OCI-LY3 (cell line): Measurements from ENCODE around the gene CENPE.

Experiments used
- CTCF ChIP-seq: fragments of 200-600, 300-600 bp; sonication (generic); IDR thresholded peaks from 2 replicates; pipeline ENCODE4 v1.5.1; 2014; ENCODE audit warnings: antibody characterized with exemption, low read length, low read depth
- EZH2phosphoT487 ChIP-seq: fragments of 200-600 bp; shearing (Covaris generic); IDR thresholded peaks from 2 replicates; pipeline ENCODE4 v1.6.1; 2018; ENCODE audit warnings: antibody characterized with exemption, mixed run types, low read depth

GRCh38 chr4:103086551-103086950, 111.6 kb downstream of the CENPE start:
- TF ChIP-seq CTCF: no peak
- TF ChIP-seq EZH2phosphoT487: no peak
